H9 (cell line): ENCODE results near the gene ALKAL2. TPM values are rescaled to one million over a fixed set of nuclear protein-coding genes. Genes with fewer than 3 reads are reported as not detected.

ENCODE experiments used
- DNase-seq: peaks from one replicate; pipeline ENCODE4 v3.0.0-alpha.2; 2017
- H2AFZ ChIP-seq: one replicate; pipeline ENCODE4 v1.6.1; 2013; ENCODE audit warnings: mild to moderate bottlenecking, low read length, control low read depth, moderate library complexity
- H2AK5ac ChIP-seq: 2 replicates; pipeline ENCODE4 v1.6.1; 2013; ENCODE audit warnings: low read length, control low read depth, mixed read lengths; ENCODE audit not compliant: insufficient read length
- H2BK120ac ChIP-seq: one replicate; pipeline ENCODE4 v1.6.1; 2013; ENCODE audit warnings: low read depth, mild to moderate bottlenecking, low read length, control low read depth, inconsistent platforms; ENCODE audit not compliant: poor library complexity, severe bottlenecking
- H2BK12ac ChIP-seq: 2 replicates; pipeline ENCODE4 v1.6.1; 2013; ENCODE audit warnings: low read length, control low read depth, mixed read lengths, low read depth; ENCODE audit not compliant: insufficient read length
- H2BK15ac ChIP-seq: 2 replicates; pipeline ENCODE4 v1.6.1; 2013; ENCODE audit warnings: low read depth, low read length, control low read depth
- H2BK20ac ChIP-seq: one replicate; pipeline ENCODE4 v1.6.1; 2013; ENCODE audit warnings: low read depth, mild to moderate bottlenecking, low read length, control low read depth, inconsistent platforms; ENCODE audit not compliant: poor library complexity, severe bottlenecking
- H2BK5ac ChIP-seq: 2 replicates; pipeline ENCODE4 v1.6.1; 2013; ENCODE audit warnings: low read length, control low read depth, mixed read lengths; ENCODE audit not compliant: insufficient read length
- H3K14ac ChIP-seq: 2 replicates; pipeline ENCODE4 v1.6.1; 2013; ENCODE audit warnings: low read length, control low read depth; ENCODE audit not compliant: insufficient read depth
- H3K18ac ChIP-seq: 2 replicates; pipeline ENCODE4 v1.6.1; 2013; ENCODE audit warnings: low read depth, mild to moderate bottlenecking, mixed read lengths, low read length, control low read depth; ENCODE audit not compliant: insufficient read length
- H3K23ac ChIP-seq: 2 replicates; pipeline ENCODE4 v1.6.1; 2013; ENCODE audit warnings: low read length, control low read depth, mixed read lengths, low read depth; ENCODE audit not compliant: insufficient read length
- H3K23me2 ChIP-seq: 2 replicates; pipeline ENCODE4 v1.6.1; 2013; ENCODE audit warnings: low read depth, mild to moderate bottlenecking, mixed read lengths, low read length, control low read depth; ENCODE audit not compliant: insufficient read length, poor library complexity, severe bottlenecking
- H3K27ac ChIP-seq: 2 replicates; pipeline ENCODE4 v1.5.1; 2013; ENCODE audit warnings: low read length, control low read depth, mixed read lengths, low read depth; ENCODE audit not compliant: insufficient read length
- H3K27me3 ChIP-seq: 2 replicates; pipeline ENCODE4 v1.6.1; 2013; ENCODE audit warnings: low read length, control low read depth, inconsistent platforms; ENCODE audit not compliant: insufficient read depth
- H3K4ac ChIP-seq: 2 replicates; pipeline ENCODE4 v1.6.1; 2013; ENCODE audit warnings: low read depth, mild to moderate bottlenecking, control low read depth, inconsistent platforms, low read length, moderate library complexity
- H3K4me1 ChIP-seq: 2 replicates; pipeline ENCODE4 v1.6.1; 2013; ENCODE audit warnings: low read length, control low read depth, inconsistent platforms; ENCODE audit not compliant: insufficient read depth
- H3K4me2 ChIP-seq: 2 replicates; pipeline ENCODE4 v1.6.1; 2013; ENCODE audit warnings: low read length, control low read depth, mixed read lengths; ENCODE audit not compliant: insufficient read length, insufficient read depth
- H3K56ac ChIP-seq: 2 replicates; pipeline ENCODE4 v1.6.1; 2013; ENCODE audit warnings: low read depth, mild to moderate bottlenecking, mixed read lengths, low read length, control low read depth; ENCODE audit not compliant: insufficient read length
- H3K79me1 ChIP-seq: 2 replicates; pipeline ENCODE4 v1.6.1; 2013; ENCODE audit warnings: low read depth, mild to moderate bottlenecking, moderate library complexity, low read length, control low read depth, inconsistent platforms; ENCODE audit not compliant: insufficient read depth, poor library complexity, severe bottlenecking
- H3K79me2 ChIP-seq: 2 replicates; pipeline ENCODE4 v1.6.1; 2013; ENCODE audit warnings: low read length, control low read depth, inconsistent platforms; ENCODE audit not compliant: insufficient read depth
- H3K9ac ChIP-seq: 2 replicates; pipeline ENCODE4 v1.6.1; 2013; ENCODE audit warnings: low read length, control low read depth, mixed read lengths; ENCODE audit not compliant: insufficient read length; ENCODE audit errors: extremely low read depth
- H3K9me3 ChIP-seq: one replicate; pipeline ENCODE4 v1.6.1; 2013; ENCODE audit warnings: low read depth, low read length, inconsistent platforms; ENCODE audit not compliant: control insufficient read depth
- H3T11ph ChIP-seq: one replicate; pipeline ENCODE4 v1.6.1; 2013; ENCODE audit warnings: mild to moderate bottlenecking, low read length, control low read depth, inconsistent platforms
- H4K20me1 ChIP-seq: one replicate; pipeline ENCODE4 v1.6.1; 2013; ENCODE audit not compliant: control insufficient read depth, insufficient read length, insufficient read depth
- H4K5ac ChIP-seq: 2 replicates; pipeline ENCODE4 v1.6.1; 2013; ENCODE audit warnings: low read depth, mild to moderate bottlenecking, mixed read lengths, low read length, control low read depth; ENCODE audit not compliant: insufficient read length
- H4K8ac ChIP-seq: replicated peaks from 2 replicates; pipeline ENCODE4 v1.6.1; 2013; ENCODE audit warnings: low read length, control low read depth, mixed read lengths, low read depth; ENCODE audit not compliant: insufficient read length
- H4K91ac ChIP-seq: 2 replicates; pipeline ENCODE4 v1.6.1; 2013; ENCODE audit warnings: low read depth, mild to moderate bottlenecking, moderate library complexity, mixed read lengths, low read length, control low read depth; ENCODE audit not compliant: insufficient read length
- H3K27ac Mint-ChIP-seq, 3 experiments: 2 replicates in 2 of 3; 3 replicates in 1 of 3; pipeline ENCODE4 v1.8.0; 2020 to 2021; ENCODE audit warnings: mixed read lengths in 3 of 3, mild to moderate bottlenecking in 1 of 3, moderate library complexity in 1 of 3
- H3K27me3 Mint-ChIP-seq: 2 replicates; pipeline ENCODE4 v1.8.0; 2021; ENCODE audit warnings: low read depth, mild to moderate bottlenecking, moderate library complexity, mixed read lengths
- H3K36me3 Mint-ChIP-seq, 3 experiments: 2 replicates in 2 of 3; 3 replicates in 1 of 3; pipeline ENCODE4 v1.8.0; 2020 to 2021; ENCODE audit warnings: low read depth in 3 of 3, mixed read lengths in 3 of 3; ENCODE audit not compliant: insufficient read depth in 1 of 3
- H3K4me1 Mint-ChIP-seq, 2 experiments: 2 replicates each; pipeline ENCODE4 v1.8.0; 2020; ENCODE audit warnings: mixed read lengths in 2 of 2
- H3K4me3 Mint-ChIP-seq, 2 experiments: 2 replicates in 1 of 2; 3 replicates in 1 of 2; pipeline ENCODE4 v1.8.0; 2020 to 2021; ENCODE audit warnings: mild to moderate bottlenecking in 2 of 2, mixed read lengths in 2 of 2, moderate library complexity in 1 of 2
- H3K9me3 Mint-ChIP-seq, 2 experiments: 2 replicates in 1 of 2; 3 replicates in 1 of 2; pipeline ENCODE4 v1.8.0; 2020; ENCODE audit warnings: mild to moderate bottlenecking in 2 of 2, mixed read lengths in 2 of 2, moderate library complexity in 1 of 2
- CTCF ChIP-seq: fragments of 200-600 bp; sonication (generic); conservative IDR thresholded peaks from 3 replicates; pipeline ENCODE4 v1.8.0; 2021; ENCODE audit warnings: antibody characterized with exemption, mild to moderate bottlenecking
- WGBS: extraction: QIAGEN DNeasy Blood & Tissue Kit; methylation state at CpG from one replicate; pipeline ENCODE4 v1.1.7; 2013; ENCODE audit warnings: missing lambda C conversion rate, low lambda C conversion rate, mixed read lengths; ENCODE audit not compliant: insufficient read length; ENCODE audit errors: extremely low coverage; 5-methylcytosine and 5-hydroxymethylcytosine counted together
- total RNA-seq: library from RNA; stranded (reverse); gene quantifications from 2 replicates; pipeline ENCODE4 v1.2.1, GENCODE V29; 2021

Gene ALKAL2
- total RNA-seq, 1 experiment from 2014 or later, result 0.48 TPM

GRCh38 chr2:254241-254640 is 33.6 kb downstream of the ALKAL2 start:
- no peak overlapping the region for H4K5ac ChIP-seq
- no peak overlapping the region; a peak in 1 of 7 replicates for H3K27ac Mint-ChIP-seq
- H2BK120ac ChIP-seq, result no peak overlapping the region
- no peak overlapping the region for H3K14ac ChIP-seq
- no peaks in the 10 kb centered on the region for H4K20me1 ChIP-seq
- no peak overlapping the region for H3T11ph ChIP-seq
- no peak overlapping the region for H3K23ac ChIP-seq
- H3K4me2 ChIP-seq, result no peak overlapping the region
- H3K27me3 ChIP-seq, result no peaks in the 10 kb centered on the region
- H3K36me3 Mint-ChIP-seq, result peaks cover 14 to 32% (median 23%) of the 10 kb centered on the region in 3 experiments
- H2BK5ac ChIP-seq, result no peak overlapping the region
- no peak for DNase-seq
- no peaks in the 10 kb centered on the region for H3K4me1 ChIP-seq
- H3K79me1 ChIP-seq, result no peaks in the 10 kb centered on the region
- no CpG with 5 or more reads among the region's 7 CpGs for WGBS
- peaks cover 20 to 28% of the 10 kb centered on the region in 2 experiments for H3K9me3 Mint-ChIP-seq
- H3K27me3 Mint-ChIP-seq, result peaks cover 2% of the 10 kb centered on the region
- H2BK20ac ChIP-seq, result no peak overlapping the region
- no peak overlapping the region for H2AK5ac ChIP-seq
- H3K56ac ChIP-seq, result no peak overlapping the region
- H3K79me2 ChIP-seq, result no peaks in the 10 kb centered on the region
- no peak overlapping the region for H2BK12ac ChIP-seq
- H3K4ac ChIP-seq, result no peak overlapping the region
- no peak overlapping the region for H3K27ac ChIP-seq
- no peak overlapping the region for H4K91ac ChIP-seq
- peaks cover 6 to 9% of the 10 kb centered on the region in 2 experiments; a peak in 3 of 4 replicates for H3K4me1 Mint-ChIP-seq
- no peak overlapping the region for H2AFZ ChIP-seq
- no peaks in the 10 kb centered on the region for H3K9me3 ChIP-seq
- no peaks in the 10 kb centered on the region for H3K23me2 ChIP-seq
- H3K18ac ChIP-seq, result no peak overlapping the region
- no peak overlapping the region for H3K4me3 Mint-ChIP-seq
- H2BK15ac ChIP-seq, result no peak overlapping the region
- H4K8ac ChIP-seq, result no peak overlapping the region
- no peak for TF ChIP-seq CTCF
- no peak overlapping the region for H3K9ac ChIP-seq
